Left hindlimb (tissue), 1 donor: ENCODE results near the gene CRY1.

Experiments used
- DNase-seq: peaks from one replicate; pipeline ENCODE4 v3.0.0-alpha.2; 2018

Gene CRY1

GRCh38 chr12:107093417-107094182, at the start of gene CRY1:
CRY1 (minus strand) TSS chr12:107093549; CDS start chr12:107092961, 588 bp downstream.
- DNase-seq: peak; percentile 98

- DNase-seq: no peak
These were observed 46.4 kb upstream of the CRY1 start for GRCh38 chr12:107139787-107140186.

- no peak for DNase-seq
These were observed 45.6 kb upstream of the CRY1 start for GRCh38 chr12:107138990-107139389.

GRCh38 chr12:107135177-107135576, 41.8 kb upstream of the CRY1 start:
- DNase-seq: no peak

- DNase-seq: no peak
These were observed 41.2 kb upstream of the CRY1 start for GRCh38 chr12:107134558-107134957.

- no peak for DNase-seq
These were observed 40.1 kb upstream of the CRY1 start for GRCh38 chr12:107133462-107133861.

- DNase-seq: peak; percentile 40
These were observed 38.7 kb upstream of the CRY1 start for GRCh38 chr12:107131832-107132616.

- DNase-seq: no peak
These were observed 37.7 kb upstream of the CRY1 start for GRCh38 chr12:107130830-107131611.

GRCh38 chr12:107129315-107129930, 36.1 kb upstream of the CRY1 start:
- peak; percentile 34 for DNase-seq

GRCh38 chr12:107127482-107128430, 34.4 kb upstream of the CRY1 start:
- no peak for DNase-seq

- no peak for DNase-seq
These were observed 33.6 kb upstream of the CRY1 start for GRCh38 chr12:107126796-107127481.

GRCh38 chr12:107125833-107126232, 32.5 kb upstream of the CRY1 start:
- no peak for DNase-seq

- DNase-seq: no peak
These were observed 29.2 kb upstream of the CRY1 start for GRCh38 chr12:107122452-107122958.

GRCh38 chr12:107119091-107119490, 25.7 kb upstream of the CRY1 start:
- no peak for DNase-seq

- no peak for DNase-seq
These were observed 25.3 kb upstream of the CRY1 start for GRCh38 chr12:107118624-107119023.

- DNase-seq: no peak
These were observed 21.8 kb upstream of the CRY1 start for GRCh38 chr12:107115119-107115518.

GRCh38 chr12:107111314-107111713, 18.0 kb upstream of the CRY1 start:
- DNase-seq: no peak

GRCh38 chr12:107109726-107110719, 16.7 kb upstream of the CRY1 start:
- DNase-seq: peak; percentile 39

GRCh38 chr12:107108995-107109508, 15.7 kb upstream of the CRY1 start:
- DNase-seq: no peak
